ENCODE measurements around the gene NDUFA11. TPM values are rescaled to one million over a fixed set of nuclear protein-coding genes. Genes with fewer than 3 reads are reported as not detected.

NDUFA11 gene
- total and polyA plus RNA-seq, 2 of the 4 experiments (the other 2 are of a cell fraction), result 375 to 1,276 TPM

DNA sequence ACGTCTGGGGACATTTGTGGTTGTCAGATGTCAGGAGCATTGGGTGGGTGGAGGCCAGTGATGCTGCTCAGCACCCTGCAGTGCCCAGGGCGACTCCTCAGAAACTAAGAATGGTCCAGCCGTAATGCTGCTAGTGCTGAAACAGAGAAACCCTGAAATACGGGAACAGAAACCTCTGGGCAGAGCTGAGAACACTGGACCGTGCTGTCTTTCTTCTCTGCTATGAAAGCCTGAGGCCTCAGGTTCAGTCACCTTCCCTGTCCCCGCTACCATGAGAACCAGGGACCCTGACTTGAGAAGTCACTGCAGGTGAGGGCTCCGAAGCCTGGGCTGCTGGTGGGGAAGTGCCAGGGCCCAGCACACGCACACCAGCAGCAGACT lies 23.8 kb upstream of the NDUFA11 start:
- Histone ChIP-seq H3K9ac (ENCODE audit: low read depth, low read length) (no peak overlapping the region), H4K5ac (ENCODE audit: low read depth, low read length) (no peak overlapping the region), H2AK5ac (ENCODE audit: low read depth, low read length) (no peak overlapping the region), H3K14ac (replicated peaks; ENCODE audit: low read depth, low read length) (no peak overlapping the region), H3K9me3 (ENCODE audit: control insufficient read depth, insufficient read depth, low read length) (no peaks in the 10 kb centered on the region), H3K4me3 (ENCODE audit: insufficient read depth, low read depth, low read length) (no peak overlapping the region), H4K91ac (ENCODE audit: insufficient read depth, low read depth, low read length) (no peak overlapping the region), H2AFZ (replicated peaks; ENCODE audit: low read length, poor library complexity) (no peak overlapping the region), H2AK9ac (replicated peaks; ENCODE audit: low read depth, low read length, poor library complexity) (no peak overlapping the region), H4K20me1 (ENCODE audit: insufficient read depth, low read length) (no peaks in the 10 kb centered on the region), H3K27me3 (ENCODE audit: control insufficient read depth, insufficient read depth, low read length) (no peaks in the 10 kb centered on the region), H3K56ac (ENCODE audit: extremely low read depth, insufficient read depth, low read length) (no peak overlapping the region), H4K8ac (ENCODE audit: low read depth in 2 of 2, low read length in 2 of 2) (no peak overlapping the region), H3K4me2 (ENCODE audit: low read depth, low read length) (no peak overlapping the region), H2BK120ac (ENCODE audit: low read depth, low read length) (no peak overlapping the region), H2BK5ac (ENCODE audit: low read depth, low read length, poor library complexity, severe bottlenecking) (no peak overlapping the region), H3K23ac (ENCODE audit: low read depth, low read length) (no peak overlapping the region), H3K9me1 (ENCODE audit: insufficient read depth, low read length) (0 out of 2 replicates have a peak, but pooled peaks cover 2% of the 10 kb centered on the region), H3K4me1 (ENCODE audit: control insufficient read depth, insufficient read depth, low read length) (peaks cover 1% of the 10 kb centered on the region; the same call in 1 of the 2 replicates), H3K79me1 (ENCODE audit: low read depth in 1 of 2, low read length in 2 of 2) (peaks cover 4 to 35% of the 10 kb centered on the region in 2 experiments; a peak in 3 of 4 replicates), H2BK20ac (ENCODE audit: low read depth, low read length) (no peak overlapping the region), H3K4ac (ENCODE audit: low read depth, low read length) (no peak overlapping the region), H2BK15ac (ENCODE audit: low read depth, low read length) (no peak overlapping the region), H3K36me3 (ENCODE audit: control insufficient read depth, insufficient read depth, low read length) (peaks cover 89% of the 10 kb centered on the region), H3K27ac (ENCODE audit: insufficient read depth, low read length) (no peak overlapping the region), H3K18ac (ENCODE audit: low read depth, low read length) (no peak overlapping the region)
- TF ChIP-seq, protein P1, sequence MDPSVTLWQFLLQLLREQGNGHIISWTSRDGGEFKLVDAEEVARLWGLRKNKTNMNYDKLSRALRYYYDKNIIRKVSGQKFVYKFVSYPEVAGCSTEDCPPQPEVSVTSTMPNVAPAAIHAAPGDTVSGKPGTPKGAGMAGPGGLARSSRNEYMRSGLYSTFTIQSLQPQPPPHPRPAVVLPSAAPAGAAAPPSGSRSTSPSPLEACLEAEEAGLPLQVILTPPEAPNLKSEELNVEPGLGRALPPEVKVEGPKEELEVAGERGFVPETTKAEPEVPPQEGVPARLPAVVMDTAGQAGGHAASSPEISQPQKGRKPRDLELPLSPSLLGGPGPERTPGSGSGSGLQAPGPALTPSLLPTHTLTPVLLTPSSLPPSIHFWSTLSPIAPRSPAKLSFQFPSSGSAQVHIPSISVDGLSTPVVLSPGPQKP (IDR thresholded peaks at IDR 0.05; ENCODE audit: borderline replicate concordance, low read depth, low read length), result no peak
- TF ChIP-seq CEBPB (IDR thresholded peaks at IDR 0.05; ENCODE audit: low read depth, low read length) (no peak), BHLHE40 (IDR thresholded peaks at IDR 0.05; ENCODE audit: low read depth, low read length) (no peak), RFX5 (IDR thresholded peaks at IDR 0.05; ENCODE audit: low read depth, low read length) (no peak), POLR2A (IDR thresholded peaks at IDR 0.05; ENCODE audit: low read depth, low read length) (no peak)
- dilution Hi-C loops (cut with HindIII; ENCODE audit: low sequenced_read_pairs, unreplicated experiment) (no loop called here), intact Hi-C loops (cut with micrococcal nuclease) (no loop called here), in situ Hi-C loops (cut with MboI; ENCODE audit: low sequenced_read_pairs) (no loop called here)
- POLR2A ChIA-PET (ENCODE audit: unreplicated experiment), result no interaction called here
- DNase-seq, result no peak
- CTCF ChIA-PET, result interaction anchor here (0.6 kb wide), 1 partner anchor 9 kb away, joined by 4 read pairs; no protein-coding TSS in a partner anchor
- WGBS, 2 experiments (ENCODE audit: extremely low coverage in 2 of 2, insufficient read length in 1 of 2), result 100% methylated on average over 5 of the region's 8 CpGs; no CpG with 5 or more reads in 1 of the 2 experiments
- ATAC-seq (ENCODE audit: low read depth), result no peak
- no TSS peak for BruUV-seq (replicated peaks)
